CD4-positive, alpha-beta T cell (primary cell): ENCODE data around the gene SOX14. TPM values are rescaled to one million over a fixed set of nuclear protein-coding genes. Genes with fewer than 3 reads are reported as not detected.

Experiments
- ATAC-seq: fragments of 200-7000 bp; cut with Tn5 transposase; one replicate; pipeline ENCODE4 v1.10.0; 2022; ENCODE audit warnings: mild to moderate bottlenecking; ENCODE audit not compliant: poor library complexity
- CTCF ChIA-PET: fragments of 350-600 bp; sonication (Branson Sonifier 250); formaldehyde crosslinking; loops from one replicate; lab custom pipeline; 2021; ENCODE audit warnings: antibody characterized with exemption, inconsistent platforms; lab: Charles Lee
- POLR2A ChIA-PET: fragments of 350-600 bp; sonication (Branson Sonifier 250); formaldehyde crosslinking; loops from one replicate; lab custom pipeline; 2021; ENCODE audit warnings: antibody characterized with exemption, inconsistent platforms; lab: Charles Lee
- DNase-seq, 14 experiments: peaks; one replicate each; pipeline ENCODE4 v3.0.0-alpha.2; 2013 to 2020; ENCODE audit warnings: mixed read lengths in 2 of 14
- H3K27ac ChIP-seq, 2 donors: one replicate each; pipeline versions ENCODE4 v1.5.1 to v1.7.0; 2013; ENCODE audit warnings: low read length in 2 of 2, low read depth in 1 of 2, mild to moderate bottlenecking in 1 of 2
- H3K27me3 ChIP-seq, 2 experiments: 1 replicate in 1 of 2; 2 replicates in 1 of 2; pipeline versions ENCODE4 v1.6.1 to v1.7.0; 2013; ENCODE audit warnings: low read length in 2 of 2, control low read depth in 1 of 2, mild to moderate bottlenecking in 1 of 2, moderate library complexity in 1 of 2; ENCODE audit not compliant: insufficient read depth in 2 of 2, control insufficient read depth in 1 of 2
- H3K36me3 ChIP-seq: one replicate; pipeline ENCODE4 v1.6.1; 2013; ENCODE audit warnings: low read length, control low read depth; ENCODE audit not compliant: insufficient read depth
- H3K4me1 ChIP-seq: one replicate; pipeline ENCODE4 v1.6.1; 2013; ENCODE audit warnings: low read length, control low read depth; ENCODE audit not compliant: insufficient read depth
- H3K4me3 ChIP-seq: one replicate; pipeline ENCODE4 v1.5.1; 2013; ENCODE audit warnings: mild to moderate bottlenecking, low read length, moderate library complexity
- H3K9me3 ChIP-seq, 2 experiments: 1 replicate in 1 of 2; 2 replicates in 1 of 2; pipeline versions ENCODE4 v1.6.1 to v1.7.0; 2013; ENCODE audit warnings: low read length in 2 of 2, mild to moderate bottlenecking in 2 of 2, control low read depth in 1 of 2, moderate library complexity in 1 of 2; ENCODE audit not compliant: control insufficient read depth in 1 of 2, insufficient read depth in 1 of 2
- H3K27ac Mint-ChIP-seq: one replicate; pipeline ENCODE4 v1.8.0; 2020; ENCODE audit warnings: mixed read lengths
- H3K27me3 Mint-ChIP-seq: one replicate; pipeline ENCODE4 v1.8.0; 2021; ENCODE audit warnings: mixed read lengths
- H3K36me3 Mint-ChIP-seq: one replicate; pipeline ENCODE4 v1.8.0; 2021; ENCODE audit warnings: low read depth, mixed read lengths
- H3K4me1 Mint-ChIP-seq: one replicate; pipeline ENCODE4 v1.8.0; 2021; ENCODE audit warnings: low read depth, mixed read lengths
- H3K4me3 Mint-ChIP-seq: one replicate; pipeline ENCODE4 v1.8.0; 2020; ENCODE audit warnings: mild to moderate bottlenecking, mixed read lengths
- H3K9me3 Mint-ChIP-seq: one replicate; pipeline ENCODE4 v1.8.0; 2020; ENCODE audit warnings: mixed read lengths
- CTCF ChIP-seq: fragments of 200-600 bp; IDR thresholded peaks from one replicate; pipeline ENCODE4 v1.8.0; 2022; ENCODE audit warnings: antibody characterized with exemption, mild to moderate bottlenecking
- intact Hi-C, 2 experiments: fragments of 100-400 bp; cut with DNase I in 1 of 2; cut with micrococcal nuclease in 1 of 2; formaldehyde crosslinking; loops; one replicate each; pipeline versions ENCODE4 v1.15.1 to v1.9.0; 2023 to 2025; cut with DNase I, micrococcal nuclease
- total RNA-seq, 174 experiments: library from RNA in 2 of 174; stranded (reverse) in 2 of 174; gene quantifications; one replicate each; pipeline ENCODE4 v1.2.3 and lab custom pipeline; 2021 to 2026

Gene SOX14
- total RNA-seq, 2 experiments from 2014 or later, result not detected

GRCh38 chr3:137766041-137766875 is 2.1 kb downstream of the SOX14 start:
- intact Hi-C loops, result no loop called here
- Mint-ChIP-seq H3K4me1 (peaks cover 7% of the 10 kb centered on the region), H3K27me3 (peaks cover 92% of the 10 kb centered on the region), H3K9me3 (no peaks in the 10 kb centered on the region), H3K27ac (no peak overlapping the region), H3K4me3 (no peak overlapping the region), H3K36me3 (no peaks in the 10 kb centered on the region)
- no peak for TF ChIP-seq CTCF
- peaks cover 83 to 96% of the 10 kb centered on the region in 2 experiments for H3K27me3 ChIP-seq
- no peak overlapping the region for H3K4me3 ChIP-seq
- ChIA-PET POLR2A (no interaction called here), CTCF (no interaction called here)
- DNase-seq (no peak), ATAC-seq (no peak)
- H3K36me3 ChIP-seq, result no peaks in the 10 kb centered on the region
- H3K4me1 ChIP-seq, result peaks cover 4% of the 10 kb centered on the region
- no peak overlapping the region for H3K27ac ChIP-seq
- H3K9me3 ChIP-seq, result peaks cover 0 to 78% of the 10 kb centered on the region in 2 experiments

DNA sequence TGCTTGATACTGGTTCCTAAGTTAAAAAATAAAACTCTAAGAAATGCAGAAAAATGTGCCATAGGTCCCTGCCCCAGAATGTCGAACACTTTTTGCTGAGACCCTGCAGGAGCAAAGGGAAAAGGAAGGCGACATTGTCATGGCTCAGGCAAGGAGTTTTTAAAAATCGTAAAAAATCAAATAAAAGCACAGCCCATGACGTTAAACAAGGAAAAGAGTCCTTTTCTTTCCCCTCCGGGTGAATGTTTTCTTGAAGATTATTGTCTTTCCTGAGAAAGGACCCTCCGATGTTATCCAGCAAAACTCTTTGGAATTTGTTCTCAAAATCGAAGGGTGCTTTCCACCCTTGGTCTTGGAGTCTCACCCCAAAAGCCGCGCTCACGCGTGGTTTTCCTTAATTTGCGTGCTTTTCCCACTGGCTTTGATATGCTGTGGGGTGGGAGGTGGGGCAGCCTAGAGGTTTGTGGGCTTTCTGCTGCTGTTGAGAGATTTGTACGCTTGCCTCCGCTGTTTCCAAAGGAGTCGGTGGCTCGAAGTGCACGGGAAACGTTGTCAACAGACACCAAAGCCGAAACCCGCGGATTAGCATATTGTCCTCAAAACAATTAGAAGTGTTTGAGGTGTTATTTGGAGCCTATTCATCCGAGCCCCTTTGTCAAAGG is 2.9 kb downstream of the SOX14 start:
- Histone ChIP-seq H3K4me1 (peaks cover 11% of the 10 kb centered on the region), H3K9me3 (peaks cover 0 to 78% of the 10 kb centered on the region in 2 experiments), H3K36me3 (no peaks in the 10 kb centered on the region), H3K27me3 (peaks cover 88 to 96% of the 10 kb centered on the region in 2 experiments), H3K4me3 (no peak overlapping the region), H3K27ac (no peak overlapping the region)
- no peaks in the 10 kb centered on the region for H3K9me3 Mint-ChIP-seq
- no peaks in the 10 kb centered on the region for H3K36me3 Mint-ChIP-seq
- H3K27me3 Mint-ChIP-seq, result peaks cover 92% of the 10 kb centered on the region
- no peak overlapping the region for H3K4me3 Mint-ChIP-seq
- POLR2A ChIA-PET, result no interaction called here
- no peak overlapping the region for H3K27ac Mint-ChIP-seq
- intact Hi-C loops, result no loop called here
- no peak for TF ChIP-seq CTCF
- H3K4me1 Mint-ChIP-seq, result peaks cover 15% of the 10 kb centered on the region
- ATAC-seq, result no peak
- CTCF ChIA-PET, result interaction anchor here (0.9 kb wide), 1 partner anchor 33 kb away, joined by 3 read pairs; no protein-coding TSS in a partner anchor
- no peak for DNase-seq

DNA sequence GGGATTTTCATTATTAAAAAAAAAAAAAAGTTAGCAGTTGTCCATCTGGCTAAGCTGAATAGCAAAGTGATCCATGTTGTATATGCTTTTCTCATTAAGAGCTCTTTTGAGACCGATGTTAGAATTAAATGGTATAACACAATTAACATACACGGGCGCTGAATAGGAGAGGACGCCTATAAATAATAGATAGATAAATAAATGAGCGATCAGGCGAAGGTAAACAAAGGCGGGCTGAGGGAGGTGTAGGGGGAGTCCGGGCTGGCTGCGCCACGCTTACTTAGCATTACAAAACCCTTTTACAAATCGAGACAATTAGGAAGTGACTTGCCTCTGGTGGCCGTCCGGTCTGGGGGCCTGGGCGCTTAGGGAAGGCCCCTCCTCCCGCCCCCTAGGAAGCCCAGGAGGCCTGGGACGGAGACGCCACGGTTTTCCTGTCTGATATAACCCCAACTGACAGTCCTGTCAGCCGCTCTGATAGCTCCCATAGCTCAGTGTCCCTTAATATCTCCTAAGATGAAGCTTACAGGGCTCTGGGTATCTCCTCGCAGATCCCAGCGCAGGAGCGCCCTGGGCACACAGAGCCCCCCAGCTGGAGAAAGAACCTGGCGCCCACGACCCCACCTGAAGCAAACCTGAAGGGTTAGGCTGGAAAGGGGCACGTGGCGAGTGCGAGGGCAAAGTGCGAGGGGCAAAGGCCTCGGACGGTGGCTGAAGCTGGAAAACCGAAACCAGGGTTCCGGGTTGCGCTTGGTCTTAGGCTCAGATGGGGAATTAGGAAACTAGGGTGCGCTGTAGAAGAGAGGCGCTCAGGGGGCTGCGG is 3.6 kb downstream of the SOX14 start:
- POLR2A ChIA-PET, result no interaction called here
- Histone ChIP-seq H3K4me3 (no peak overlapping the region), H3K36me3 (no peaks in the 10 kb centered on the region), H3K4me1 (peaks cover 12% of the 10 kb centered on the region), H3K9me3 (peaks cover 0 to 73% of the 10 kb centered on the region in 2 experiments), H3K27me3 (peaks cover 87 to 98% of the 10 kb centered on the region in 2 experiments), H3K27ac (no peak overlapping the region)
- CTCF ChIA-PET, result interaction anchor here (0.9 kb wide), 1 partner anchor 32 kb away, joined by 3 read pairs; no protein-coding TSS in a partner anchor
- peaks cover 16% of the 10 kb centered on the region for H3K4me1 Mint-ChIP-seq
- no peak for TF ChIP-seq CTCF
- intact Hi-C loops, result no loop called here
- no peak overlapping the region for H3K27ac Mint-ChIP-seq
- H3K36me3 Mint-ChIP-seq, result no peaks in the 10 kb centered on the region
- H3K4me3 Mint-ChIP-seq, result no peak overlapping the region
- H3K27me3 Mint-ChIP-seq, result peaks cover 92% of the 10 kb centered on the region
- ATAC-seq, result no peak
- no peak for DNase-seq
- H3K9me3 Mint-ChIP-seq, result no peaks in the 10 kb centered on the region
